ENCODE data around the gene QKI. TPM values are rescaled to one million over a fixed set of nuclear protein-coding genes. Genes with fewer than 3 reads are reported as not detected.

Gene QKI
- total and polyA plus RNA-seq, 2 of the 8 experiments (the other 6 are each of a cell fraction or from before 2014, with no cell fraction given), result 181 to 183 TPM

GRCh38 chr6:163401039-163401885 is 13.3 kb upstream of the QKI start:
- no peaks in the 10 kb centered on the region for H3K27me3 ChIP-seq (replicated peaks in 1 of 4; ENCODE audit: control insufficient read depth in 3 of 4, extremely low read depth in 1 of 4, insufficient read depth in 3 of 4, low read length in 3 of 4)
- H3K27ac ChIP-seq (ENCODE audit: low read depth, low read length), result no peak overlapping the region
- 92% methylated on average over 14 of the region's 14 CpGs; no CpG with 5 or more reads in 1 of the 2 experiments for WGBS, 2 experiments (ENCODE audit: extremely low coverage in 1 of 2, insufficient coverage in 1 of 2, insufficient read length in 1 of 2, insufficient replicate concordance in 2 of 2, low coverage in 1 of 2, low lambda C conversion rate in 2 of 2, missing lambda C conversion rate in 1 of 2)
- H3K18ac ChIP-seq (ENCODE audit: extremely low read depth, low read length), result no peak overlapping the region
- no peaks in the 10 kb centered on the region for H3K79me2 ChIP-seq (ENCODE audit: control insufficient read depth in 1 of 2, insufficient read depth in 2 of 2, low read length in 2 of 2)
- H3K79me1 ChIP-seq (ENCODE audit: low read depth, low read length), result no peaks in the 10 kb centered on the region
- H3K4me1 ChIP-seq (replicated peaks in 1 of 4; ENCODE audit: control insufficient read depth in 3 of 4, insufficient read depth in 4 of 4, low read length in 3 of 4), result peaks cover 0 to 11% (median 6%) of the 10 kb centered on the region in 4 experiments; a peak in 6 of 7 replicates
- no peak overlapping the region for H4K8ac ChIP-seq (ENCODE audit: extremely low read depth, insufficient read depth, low read length)
- H3K9me3 ChIP-seq (ENCODE audit: insufficient read depth in 2 of 2, low read depth in 1 of 2, low read length in 1 of 2), result no peaks in the 10 kb centered on the region
- no peak overlapping the region for H3K9ac ChIP-seq (replicated peaks in 1 of 4; ENCODE audit: extremely low read depth in 1 of 4, low read depth in 3 of 4, low read length in 3 of 4)
- H3K56ac ChIP-seq (replicated peaks; ENCODE audit: insufficient read length, low read depth, low read length), result no peak overlapping the region
- H2BK15ac ChIP-seq (ENCODE audit: low read length), result no peak overlapping the region
- no peak overlapping the region for H2BK120ac ChIP-seq (replicated peaks; ENCODE audit: low read depth, low read length)
- no peak overlapping the region for H3K14ac ChIP-seq (ENCODE audit: insufficient read length)
- POLR2A ChIA-PET (ENCODE audit: partially characterized antibody), result no interaction called here
- H2BK5ac ChIP-seq (ENCODE audit: low read depth, low read length), result no peak overlapping the region
- DNase-seq (ENCODE audit: low read depth in 1 of 2, low spot score in 2 of 2) (peak in 1 of 2 experiments; percentile 35), FAIRE-seq (no peak)
- H3K4me3 ChIP-seq (ENCODE audit: extremely low read depth in 1 of 4, insufficient read depth in 2 of 4, low read depth in 3 of 4, low read length in 4 of 4), result no peak overlapping the region
- no peaks in the 10 kb centered on the region for H3K36me3 ChIP-seq (ENCODE audit: control insufficient read depth in 2 of 4, insufficient read depth in 4 of 4, low read length in 3 of 4)
- H3K4me2 ChIP-seq (ENCODE audit: insufficient read depth in 1 of 2, low read depth in 2 of 2, low read length in 2 of 2), result no peak overlapping the region; a peak in 1 of 4 replicates
- H2AK5ac ChIP-seq (ENCODE audit: low read depth, low read length), result no peak overlapping the region; the same call in 1 of the 2 replicates
- H4K20me1 ChIP-seq (replicated peaks in 1 of 2; ENCODE audit: control insufficient read depth in 1 of 2, insufficient read depth in 2 of 2, low read length in 2 of 2), result no peaks in the 10 kb centered on the region
- no peak overlapping the region for H3K4ac ChIP-seq (replicated peaks; ENCODE audit: insufficient read length, low read depth, low read length)
- no peak overlapping the region for H4K5ac ChIP-seq (ENCODE audit: insufficient read length, low read depth, low read length)
- CTCF ChIA-PET (ENCODE audit: partially characterized antibody), result interaction anchor here (0.5 to 0.8 kb wide), 2 partner anchors 20 to 92 kb away, joined by 3 read pairs; no protein-coding TSS in a partner anchor
- no peak for TF ChIP-seq CTBP2 (IDR thresholded peaks at IDR 0.05; ENCODE audit: borderline replicate concordance, insufficient read depth, insufficient read length, low read length)
- TF ChIP-seq CTCF (IDR thresholded peaks at IDR 0.05; ENCODE audit: control extremely low read depth in 1 of 3, insufficient read depth in 1 of 3, low read depth in 1 of 3, low read length in 3 of 3), result no peak
- TF ChIP-seq KDM1A (IDR thresholded peaks at IDR 0.05; ENCODE audit: borderline replicate concordance, low read length), result peak; percentile 92; the same call in 1 of the 2 replicates
- TF ChIP-seq CBX8 (IDR thresholded peaks at IDR 0.05; ENCODE audit: borderline replicate concordance, low read depth, low read length), result no peak
- H4K91ac ChIP-seq (replicated peaks; ENCODE audit: insufficient read length, low read length), result peak overlapping the region; percentile 62
- H2AFZ ChIP-seq (ENCODE audit: low read length), result no peak overlapping the region
- H3K23ac ChIP-seq (ENCODE audit: insufficient read length), result no peak overlapping the region
- H2BK20ac ChIP-seq (ENCODE audit: low read length), result no peak overlapping the region
- H2BK12ac ChIP-seq (ENCODE audit: low read depth, low read length), result no peak overlapping the region
- peaks cover 3% of the 10 kb centered on the region; the same call in 1 of the 2 replicates for H3K23me2 ChIP-seq (ENCODE audit: low read depth, low read length)
